GM23338 (cell line): ENCODE measurements around the gene NOTCH1. TPM values are rescaled to one million over a fixed set of nuclear protein-coding genes. Genes with fewer than 3 reads are reported as not detected.

Experiments used
- ATAC-seq: fragments of 200-7000 bp; cut with Tn5 transposase; 3 replicates; pipeline ENCODE4 v1.9.1; 2020
- DNase-seq: peaks from one replicate; pipeline ENCODE4 v3.0.0-alpha.2; 2015; ENCODE audit warnings: low spot score
- H2AFZ ChIP-seq: fragments of 200-600 bp; sonication (generic); 2 replicates; pipeline ENCODE4 v1.8.0; 2016; ENCODE audit warnings: antibody characterized with exemption, mild to moderate bottlenecking, moderate library complexity
- H3F3A ChIP-seq: fragments of 200-600 bp; sonication (generic); replicated peaks from 2 replicates; pipeline ENCODE4 v1.8.0; 2017; ENCODE audit warnings: antibody characterized with exemption, mixed run types, low read depth
- H3K27ac ChIP-seq: fragments of 200-600 bp; sonication (generic); 2 replicates; pipeline ENCODE4 v1.6.1; 2016; ENCODE audit warnings: low read depth
- H3K27me3 ChIP-seq: fragments of 200-600 bp; sonication (generic); 2 replicates; pipeline ENCODE4 v1.8.0; 2016; ENCODE audit warnings: mild to moderate bottlenecking, mixed run types, moderate library complexity; ENCODE audit not compliant: insufficient read depth
- H3K36me3 ChIP-seq: fragments of 200-600 bp; sonication (generic); 2 replicates; pipeline ENCODE4 v1.8.0; 2016; ENCODE audit warnings: mild to moderate bottlenecking; ENCODE audit not compliant: insufficient read depth
- H3K4me1 ChIP-seq: fragments of 200-600 bp; sonication (generic); 2 replicates; pipeline ENCODE4 v1.8.0; 2016; ENCODE audit warnings: mild to moderate bottlenecking, moderate library complexity; ENCODE audit not compliant: insufficient read depth
- H3K4me2 ChIP-seq: fragments of 200-600 bp; sonication (generic); 2 replicates; pipeline ENCODE4 v1.7.1; 2017; ENCODE audit warnings: mixed run types
- H3K4me3 ChIP-seq: fragments of 200-600 bp; sonication (generic); 2 replicates; pipeline ENCODE4 v1.6.1; 2016; ENCODE audit warnings: mixed run types
- H3K79me2 ChIP-seq: fragments of 200-600 bp; sonication (generic); replicated peaks from 2 replicates; pipeline ENCODE4 v1.8.0; 2017; ENCODE audit warnings: mild to moderate bottlenecking; ENCODE audit not compliant: insufficient read depth
- H3K9me2 ChIP-seq: fragments of 200-600 bp; sonication (generic); 2 replicates; pipeline ENCODE4 v1.8.0; 2017; ENCODE audit not compliant: insufficient read depth
- H4K20me1 ChIP-seq: fragments of 200-600 bp; sonication (generic); replicated peaks from 2 replicates; pipeline ENCODE4 v1.8.0; 2017; ENCODE audit warnings: mild to moderate bottlenecking; ENCODE audit not compliant: insufficient read depth
- H3K27ac Mint-ChIP-seq: 2 replicates; pipeline ENCODE4 v1.8.0; 2020; ENCODE audit warnings: inconsistent platforms, mild to moderate bottlenecking, moderate library complexity, mixed read lengths
- H3K27me3 Mint-ChIP-seq: 3 replicates; pipeline ENCODE4 v1.8.0; 2022; ENCODE audit warnings: low read depth, mild to moderate bottlenecking, moderate library complexity, mixed read lengths, inconsistent platforms; ENCODE audit not compliant: insufficient read depth, poor library complexity
- H3K36me3 Mint-ChIP-seq: 3 replicates; pipeline ENCODE4 v1.8.0; 2021; ENCODE audit warnings: low read depth, mild to moderate bottlenecking, inconsistent platforms, moderate library complexity, mixed read lengths
- H3K4me1 Mint-ChIP-seq: 3 replicates; pipeline ENCODE4 v1.8.0; 2020; ENCODE audit warnings: mild to moderate bottlenecking, inconsistent platforms, mixed read lengths
- H3K4me3 Mint-ChIP-seq: 3 replicates; pipeline ENCODE4 v1.8.0; 2021; ENCODE audit warnings: moderate library complexity, mild to moderate bottlenecking, inconsistent platforms, mixed read lengths
- H3K9me3 Mint-ChIP-seq: 3 replicates; pipeline ENCODE4 v1.8.0; 2020; ENCODE audit warnings: moderate library complexity, mild to moderate bottlenecking, inconsistent platforms, mixed read lengths
- CREB1 ChIP-seq: fragments of 250-450 bp; sonication (Bioruptor Pico); IDR thresholded peaks from 2 replicates; pipeline ENCODE4 v1.5.0; 2020; ENCODE audit warnings: low read depth, mild to moderate bottlenecking, moderate library complexity
- CTCF ChIP-seq, 2 experiments: fragments of 200-600 bp in 1 of 2; sonication (generic) in 1 of 2; conservative IDR thresholded peaks; 2 replicates each; pipeline versions ENCODE4 v1.5.1 to v1.6.1; 2016 to 2017; ENCODE audit warnings: antibody characterized with exemption in 2 of 2, low read depth in 2 of 2, mild to moderate bottlenecking in 2 of 2, moderate library complexity in 1 of 2
- EZH2 ChIP-seq: fragments of 200-600 bp; sonication (generic); IDR thresholded peaks from one replicate; pipeline ENCODE4 v1.8.0; 2017; ENCODE audit warnings: antibody characterized with exemption, mild to moderate bottlenecking, low read depth; ENCODE audit not compliant: unreplicated experiment
- EZH2phosphoT487 ChIP-seq: fragments of 200-600 bp; sonication (generic); IDR thresholded peaks from one replicate; pipeline ENCODE4 v1.8.1; 2018; ENCODE audit warnings: antibody characterized with exemption; ENCODE audit not compliant: unreplicated experiment
- JUNB ChIP-seq: IDR thresholded peaks from one replicate; pipeline ENCODE4 v1.6.1; 2016; ENCODE audit warnings: antibody characterized with exemption; ENCODE audit not compliant: unreplicated experiment
- NANOG ChIP-seq: IDR thresholded peaks from 2 replicates; pipeline ENCODE4 v1.6.1; 2016; ENCODE audit warnings: antibody characterized with exemption, borderline replicate concordance
- POLR2AphosphoS5 ChIP-seq: IDR thresholded peaks from 2 replicates; pipeline ENCODE4 v1.6.1; 2016; ENCODE audit warnings: antibody characterized with exemption, low read depth
- REST ChIP-seq: IDR thresholded peaks from one replicate; pipeline ENCODE4 v1.6.1; 2018; ENCODE audit warnings: antibody characterized with exemption; ENCODE audit not compliant: unreplicated experiment
- STAT1 ChIP-seq: IDR thresholded peaks from one replicate; pipeline ENCODE4 v1.6.1; 2016; ENCODE audit warnings: antibody characterized with exemption; ENCODE audit not compliant: unreplicated experiment
- ZNF114 ChIP-seq: fragments of 250-450 bp; sonication (Bioruptor Pico); IDR thresholded peaks from 2 replicates; pipeline ENCODE4 v1.5.0; 2020; ENCODE audit warnings: mild to moderate bottlenecking, moderate library complexity
- ZNF331 ChIP-seq: fragments of 250-450 bp; sonication (Bioruptor Pico); IDR thresholded peaks from 2 replicates; pipeline ENCODE4 v1.5.0; 2020; ENCODE audit warnings: low read depth, mild to moderate bottlenecking, moderate library complexity
- ZNF462 ChIP-seq: fragments of 250-450 bp; sonication (Bioruptor Pico); IDR thresholded peaks from 2 replicates; pipeline ENCODE4 v1.5.0; 2020; ENCODE audit warnings: mild to moderate bottlenecking, moderate library complexity
- polyA plus RNA-seq: library from polyadenylated mRNA; unstranded; fragments of >200 nt; fragmentation: Nextera tagmentation; extraction: Ambion mirVana; gene quantifications from 2 replicates; pipeline ENCODE4 v1.2.1, GENCODE V29; 2016
- total RNA-seq: library from RNA; depleted of rRNA; stranded (reverse); fragments of >200 nt; shearing (Covaris generic); gene quantifications from 2 replicates; pipeline ENCODE4 v1.2.3, GENCODE V29; 2014
- TF ChIP-seq, protein P1 (sequence below): IDR thresholded peaks from 2 replicates; pipeline ENCODE4 v1.6.1; 2016; ENCODE audit warnings: antibody characterized with exemption

NOTCH1 gene
- total and polyA plus RNA-seq, 2 experiments from 2014 or later = 9.9 to 97.2 TPM

GRCh38 chr9:136460772-136461325 lies 85.0 kb downstream of the NOTCH1 start:
- Mint-ChIP-seq H3K36me3 (peaks cover 88% of the 10 kb centered on the region), H3K4me1 (no peaks in the 10 kb centered on the region), H3K27ac (no peak overlapping the region), H3K4me3 (no peak overlapping the region), H3K9me3 (no peaks in the 10 kb centered on the region), H3K27me3 (peaks cover 14% of the 10 kb centered on the region)
- H3K9me2 ChIP-seq = no peaks in the 10 kb centered on the region
- ATAC-seq (no peak), DNase-seq (no peak)
- H3K27ac ChIP-seq = no peak overlapping the region
- peaks cover 9% of the 10 kb centered on the region for H3K79me2 ChIP-seq
- TF ChIP-seq ZNF331 (CRISPR knock-in tag) = no peak
- TF ChIP-seq ZNF114 = no peak
- TF ChIP-seq CREB1 (CRISPR knock-in tag) = no peak
- no peak for TF ChIP-seq ZNF462 (CRISPR knock-in tag)
- TF ChIP-seq STAT1 = no peak
- no peak for TF ChIP-seq JUNB
- TF ChIP-seq CTCF (conservative IDR thresholded peaks at IDR 0.05; ENCODE audit: low read depth in 2 of 2) = no peak
- no peak for TF ChIP-seq NANOG
- no peak for TF ChIP-seq EZH2
- TF ChIP-seq, protein P1, sequence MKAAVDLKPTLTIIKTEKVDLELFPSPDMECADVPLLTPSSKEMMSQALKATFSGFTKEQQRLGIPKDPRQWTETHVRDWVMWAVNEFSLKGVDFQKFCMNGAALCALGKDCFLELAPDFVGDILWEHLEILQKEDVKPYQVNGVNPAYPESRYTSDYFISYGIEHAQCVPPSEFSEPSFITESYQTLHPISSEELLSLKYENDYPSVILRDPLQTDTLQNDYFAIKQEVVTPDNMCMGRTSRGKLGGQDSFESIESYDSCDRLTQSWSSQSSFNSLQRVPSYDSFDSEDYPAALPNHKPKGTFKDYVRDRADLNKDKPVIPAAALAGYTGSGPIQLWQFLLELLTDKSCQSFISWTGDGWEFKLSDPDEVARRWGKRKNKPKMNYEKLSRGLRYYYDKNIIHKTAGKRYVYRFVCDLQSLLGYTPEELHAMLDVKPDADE = no peak
- no peak for TF ChIP-seq EZH2phosphoT487
- no peak for TF ChIP-seq REST
- no peak for TF ChIP-seq POLR2AphosphoS5
- H3K36me3 ChIP-seq = peaks cover 56% of the 10 kb centered on the region
- H2AFZ ChIP-seq = no peak overlapping the region
- peaks cover 11% of the 10 kb centered on the region; the same call in 1 of the 2 replicates for H3F3A ChIP-seq
- H3K4me3 ChIP-seq = no peak overlapping the region
- no peaks in the 10 kb centered on the region for H3K27me3 ChIP-seq
- H3K4me1 ChIP-seq = no peaks in the 10 kb centered on the region
- no peak overlapping the region for H3K4me2 ChIP-seq
- H4K20me1 ChIP-seq = peaks cover 19% of the 10 kb centered on the region
